ENCODE data around the gene PPDPF. TPM values are rescaled to one million over a fixed set of nuclear protein-coding genes. Genes with fewer than 3 reads are reported as not detected.
"Not testable (repeated sequence)": the region's sequence is repeated elsewhere in the genome, so short reads cannot be mapped to it uniquely, and the experiment has no call there.

The PPDPF gene
- total RNA-seq, 1 experiment from 2014 or later = 148 TPM

- ChIA-PET CTCF (no interaction called here), POLR2A (ENCODE audit: low non-redundant PET) (no interaction called here)
- Histone ChIP-seq H3K4me3 (ENCODE audit: low read depth, low read length, poor library complexity, severe bottlenecking) (no peak overlapping the region), H3K9me3 (ENCODE audit: low read depth, low read length, poor library complexity, severe bottlenecking) (no peaks in the 10 kb centered on the region), H3K27me3 (replicated peaks; ENCODE audit: insufficient read depth, low read depth, low read length, poor library complexity) (peaks cover 7% of the 10 kb centered on the region), H3K4me1 (ENCODE audit: insufficient read depth, low read length, poor library complexity, severe bottlenecking) (no peaks in the 10 kb centered on the region), H3K27ac (ENCODE audit: low read depth, low read length, poor library complexity, severe bottlenecking) (no peak overlapping the region), H3K36me3 (ENCODE audit: insufficient read depth, low read length, poor library complexity, severe bottlenecking) (no peaks in the 10 kb centered on the region)
- BruUV-seq (replicated peaks) = no TSS peak
- DNase-seq (ENCODE audit: low spot score) = no peak
- no peak for TF ChIP-seq EZH2 (IDR thresholded peaks at IDR 0.05; ENCODE audit: borderline replicate concordance, low read depth, low read length, poor library complexity, severe bottlenecking)
- no peak for TF ChIP-seq CTCF (conservative IDR thresholded peaks at IDR 0.05; ENCODE audit: low read depth, low read length)
- intact Hi-C loops (cut with micrococcal nuclease; ENCODE audit: unreplicated experiment) = no loop called here
These were observed 11.4 kb upstream of the PPDPF start for GRCh38 chr20:63509088-63509564.

- DNase-seq (ENCODE audit: low spot score) = no peak
- Histone ChIP-seq H3K4me1 (ENCODE audit: insufficient read depth, low read length, poor library complexity, severe bottlenecking) (no peaks in the 10 kb centered on the region), H3K4me3 (ENCODE audit: low read depth, low read length, poor library complexity, severe bottlenecking) (no peak overlapping the region), H3K27ac (ENCODE audit: low read depth, low read length, poor library complexity, severe bottlenecking) (no peak overlapping the region), H3K27me3 (replicated peaks; ENCODE audit: insufficient read depth, low read depth, low read length, poor library complexity) (peaks cover 7% of the 10 kb centered on the region), H3K36me3 (ENCODE audit: insufficient read depth, low read length, poor library complexity, severe bottlenecking) (no peaks in the 10 kb centered on the region), H3K9me3 (ENCODE audit: low read depth, low read length, poor library complexity, severe bottlenecking) (no peaks in the 10 kb centered on the region)
- CTCF ChIA-PET = no interaction called here
- BruUV-seq (replicated peaks) = no TSS peak
- POLR2A ChIA-PET (ENCODE audit: low non-redundant PET) = no interaction called here
- TF ChIP-seq CTCF (conservative IDR thresholded peaks at IDR 0.05; ENCODE audit: low read depth, low read length) = no peak
- TF ChIP-seq EZH2 (IDR thresholded peaks at IDR 0.05; ENCODE audit: borderline replicate concordance, low read depth, low read length, poor library complexity, severe bottlenecking) = no peak
- intact Hi-C loops (cut with micrococcal nuclease; ENCODE audit: unreplicated experiment) = no loop called here
These were observed 7.4 kb upstream of the PPDPF start for GRCh38 chr20:63513207-63513606.

- CTCF ChIA-PET; intact Hi-C loops (cut with micrococcal nuclease; ENCODE audit: unreplicated experiment); H3K27ac ChIP-seq (ENCODE audit: low read depth, low read length, poor library complexity, severe bottlenecking); DNase-seq (ENCODE audit: low spot score); H3K9me3 ChIP-seq (ENCODE audit: low read depth, low read length, poor library complexity, severe bottlenecking); H3K27me3 ChIP-seq (replicated peaks; ENCODE audit: insufficient read depth, low read depth, low read length, poor library complexity); POLR2A ChIA-PET (ENCODE audit: low non-redundant PET); H3K4me1 ChIP-seq (ENCODE audit: insufficient read depth, low read length, poor library complexity, severe bottlenecking); H3K4me3 ChIP-seq (ENCODE audit: low read depth, low read length, poor library complexity, severe bottlenecking); H3K36me3 ChIP-seq (ENCODE audit: insufficient read depth, low read length, poor library complexity, severe bottlenecking); BruUV-seq (replicated peaks): not testable (repeated sequence)
These were observed 6.0 kb upstream of the PPDPF start for GRCh38 chr20:63514520-63514919.
